ENCODE measurements around the gene ANKS1B. TPM values are rescaled to one million over a fixed set of nuclear protein-coding genes. Genes with fewer than 3 reads are reported as not detected.

The ANKS1B gene
- total and polyA plus RNA-seq, 2 of the 4 experiments (the other 2 are of a cell fraction): 0.17 to 0.18 TPM

GRCh38 chr12:99977550-99977949 lies 7.2 kb downstream of the ANKS1B start:
- no peaks in the 10 kb centered on the region for H3K9me1 ChIP-seq (ENCODE audit: insufficient read depth, low read length)
- BruUV-seq (replicated peaks): no TSS peak
- in situ Hi-C loops (cut with MboI; ENCODE audit: low sequenced_read_pairs) (no loop called here), dilution Hi-C loops (cut with HindIII; ENCODE audit: low sequenced_read_pairs, unreplicated experiment) (no loop called here), intact Hi-C loops (cut with micrococcal nuclease) (no loop called here)
- no peaks in the 10 kb centered on the region for H3K79me1 ChIP-seq (ENCODE audit: low read depth in 1 of 2, low read length in 2 of 2)
- no peak overlapping the region for H4K91ac ChIP-seq (ENCODE audit: insufficient read depth, low read depth, low read length)
- no peak overlapping the region for H3K56ac ChIP-seq (ENCODE audit: extremely low read depth, insufficient read depth, low read length)
- ChIA-PET CTCF (no interaction called here), POLR2A (ENCODE audit: unreplicated experiment) (no interaction called here)
- H3K27ac ChIP-seq (ENCODE audit: insufficient read depth, low read length): no peak overlapping the region
- TF ChIP-seq FOS (IDR thresholded peaks at IDR 0.05; ENCODE audit: low read depth, low read length) (no peak), ELK1 (IDR thresholded peaks at IDR 0.05; ENCODE audit: borderline replicate concordance, low read depth, low read length) (no peak), SMC3 (IDR thresholded peaks at IDR 0.05; ENCODE audit: low read depth, low read length) (no peak), MAZ (IDR thresholded peaks at IDR 0.05; ENCODE audit: borderline replicate concordance, low read depth, low read length) (no peak), CTCF (conservative IDR thresholded peaks at IDR 0.05; ENCODE audit: low read depth, low read length) (no peak), USF2 (IDR thresholded peaks at IDR 0.05; ENCODE audit: low read depth, low read length) (no peak), RCOR1 (IDR thresholded peaks at IDR 0.05; ENCODE audit: insufficient replicate concordance, low read length) (no peak), RAD21 (IDR thresholded peaks at IDR 0.05; ENCODE audit: low read length) (no peak), NFE2L2 (IDR thresholded peaks at IDR 0.05; ENCODE audit: low read depth, low read length) (no peak)
- no peak overlapping the region for H4K8ac ChIP-seq (ENCODE audit: low read depth in 2 of 2, low read length in 2 of 2)
- no peak overlapping the region for H2BK120ac ChIP-seq (ENCODE audit: low read depth, low read length)
- no peak overlapping the region for H3K9ac ChIP-seq (ENCODE audit: low read depth, low read length)
- no peaks in the 10 kb centered on the region for H4K20me1 ChIP-seq (ENCODE audit: insufficient read depth, low read length)
- ATAC-seq (ENCODE audit: low read depth) (no peak), DNase-seq (no peak)
- no peak overlapping the region for H2BK5ac ChIP-seq (ENCODE audit: low read depth, low read length, poor library complexity, severe bottlenecking)
- no peak overlapping the region for H2BK20ac ChIP-seq (ENCODE audit: low read depth, low read length)
- no CpG with 5 or more reads among the region's 4 CpGs for WGBS, 2 experiments (ENCODE audit: extremely low coverage in 2 of 2, insufficient read length in 1 of 2)
- H3K4me2 ChIP-seq (ENCODE audit: low read depth, low read length): no peak overlapping the region
- H2AFZ ChIP-seq (replicated peaks; ENCODE audit: low read length, poor library complexity): no peak overlapping the region
- H2AK9ac ChIP-seq (replicated peaks; ENCODE audit: low read depth, low read length, poor library complexity): no peak overlapping the region
- H3K36me3 ChIP-seq (ENCODE audit: control insufficient read depth, insufficient read depth, low read length): no peaks in the 10 kb centered on the region
- no peak overlapping the region for H3K23ac ChIP-seq (ENCODE audit: low read depth, low read length)
- no peak overlapping the region for H3K14ac ChIP-seq (replicated peaks; ENCODE audit: low read depth, low read length)
- H2BK15ac ChIP-seq (ENCODE audit: low read depth, low read length): no peak overlapping the region
- no peak overlapping the region for H3K18ac ChIP-seq (ENCODE audit: low read depth, low read length)
- H3K4ac ChIP-seq (ENCODE audit: low read depth, low read length): no peak overlapping the region
- no peak overlapping the region for H3K4me3 ChIP-seq (ENCODE audit: insufficient read depth, low read depth, low read length)
- no peaks in the 10 kb centered on the region for H3K4me1 ChIP-seq (ENCODE audit: control insufficient read depth, insufficient read depth, low read length)
- H2AK5ac ChIP-seq (ENCODE audit: low read depth, low read length): no peak overlapping the region
- H3K27me3 ChIP-seq (ENCODE audit: control insufficient read depth, insufficient read depth, low read length): no peaks in the 10 kb centered on the region; the same call in 1 of the 2 replicates
- no peak overlapping the region for H4K5ac ChIP-seq (ENCODE audit: low read depth, low read length)
- H3K9me3 ChIP-seq (ENCODE audit: control insufficient read depth, insufficient read depth, low read length): no peaks in the 10 kb centered on the region

Measured in IMR-90 (cell line).